ENCODE data around the gene NTN1. TPM values are rescaled to one million over a fixed set of nuclear protein-coding genes. Genes with fewer than 3 reads are reported as not detected.

The NTN1 gene
- polyA plus RNA-seq, 3 donors, result 0.03 to 0.04 TPM; not detected in 1

GRCh38 chr17:9228408-9229159 lies 207.3 kb downstream of the NTN1 start:
- Mint-ChIP-seq H3K4me1 (no peaks in the 10 kb centered on the region), H3K4me3 (no peak overlapping the region), H3K27ac (no peak overlapping the region), H3K9me3 (no peaks in the 10 kb centered on the region), H3K36me3 (no peaks in the 10 kb centered on the region), H3K27me3 (ENCODE audit: low read depth in 3 of 3) (peaks cover 13 to 19% (median 19%) of the 10 kb centered on the region in 3 donors)
- no peak overlapping the region for H2AFZ ChIP-seq (ENCODE audit: insufficient read depth, low read depth, low read length, poor library complexity, severe bottlenecking)
- 84% methylated on average over 15 of the region's 16 CpGs for WGBS (ENCODE audit: insufficient coverage)
- H3K9ac ChIP-seq (ENCODE audit: insufficient read depth, low read length, poor library complexity, severe bottlenecking), result no peak overlapping the region
- intact Hi-C loops (cut with micrococcal nuclease), result no loop called here
- no peak overlapping the region for H3K4me2 ChIP-seq (replicated peaks; ENCODE audit: extremely low read depth, low read length, poor library complexity, severe bottlenecking)
- no peaks in the 10 kb centered on the region for H4K20me1 ChIP-seq (ENCODE audit: insufficient read depth, low read length)
- peaks cover 4 to 16% of the 10 kb centered on the region in 2 donors for H3K27me3 ChIP-seq (ENCODE audit: control insufficient read depth in 2 of 2, insufficient read depth in 2 of 2, low read length in 2 of 2)
- TF ChIP-seq CTCF (IDR thresholded peaks at IDR 0.05), result no peak
- H3K36me3 ChIP-seq (replicated peaks in 1 of 2; ENCODE audit: control insufficient read depth in 1 of 2, insufficient read depth in 2 of 2, low read length in 2 of 2), result no peaks in the 10 kb centered on the region
- no peak overlapping the region for H3K4me3 ChIP-seq (replicated peaks in 1 of 3; ENCODE audit: low read depth in 2 of 3, low read length in 3 of 3)
- H3K79me2 ChIP-seq (ENCODE audit: insufficient read depth, low read length), result no peaks in the 10 kb centered on the region
- H3K9me3 ChIP-seq (replicated peaks in 1 of 2; ENCODE audit: control insufficient read depth in 1 of 2, insufficient read depth in 1 of 2, low read length in 2 of 2), result no peaks in the 10 kb centered on the region
- DNase-seq, result no peak
- H3K27ac ChIP-seq (ENCODE audit: low read depth in 1 of 2, low read length in 2 of 2), result no peak overlapping the region
- H3K4me1 ChIP-seq (ENCODE audit: control insufficient read depth in 1 of 2, insufficient read depth in 2 of 2, low read length in 2 of 2), result no peaks in the 10 kb centered on the region

- H3K4me2 ChIP-seq (replicated peaks; ENCODE audit: extremely low read depth, low read length, poor library complexity, severe bottlenecking), result no peak overlapping the region
- H3K27me3 Mint-ChIP-seq (ENCODE audit: low read depth in 3 of 3), result peaks cover 19 to 26% (median 26%) of the 10 kb centered on the region in 3 donors
- no peaks in the 10 kb centered on the region for H3K36me3 Mint-ChIP-seq
- peaks cover 4 to 22% of the 10 kb centered on the region in 2 donors for H3K27me3 ChIP-seq (ENCODE audit: control insufficient read depth in 2 of 2, insufficient read depth in 2 of 2, low read length in 2 of 2)
- peak overlapping the region in 1 of 7 donors; percentile 27 for H3K27ac Mint-ChIP-seq
- H4K20me1 ChIP-seq (ENCODE audit: insufficient read depth, low read length), result no peaks in the 10 kb centered on the region
- no peak for DNase-seq
- H3K4me3 Mint-ChIP-seq, result no peak overlapping the region
- intact Hi-C loops (cut with micrococcal nuclease), result no loop called here
- no peak overlapping the region for H3K9ac ChIP-seq (ENCODE audit: insufficient read depth, low read length, poor library complexity, severe bottlenecking)
- no peaks in the 10 kb centered on the region for H3K4me1 Mint-ChIP-seq
- H3K9me3 ChIP-seq (replicated peaks in 1 of 2; ENCODE audit: control insufficient read depth in 1 of 2, insufficient read depth in 1 of 2, low read length in 2 of 2), result no peaks in the 10 kb centered on the region
- H3K79me2 ChIP-seq (ENCODE audit: insufficient read depth, low read length), result no peaks in the 10 kb centered on the region
- no peak overlapping the region for H2AFZ ChIP-seq (ENCODE audit: insufficient read depth, low read depth, low read length, poor library complexity, severe bottlenecking)
- H3K4me1 ChIP-seq (ENCODE audit: control insufficient read depth in 1 of 2, insufficient read depth in 2 of 2, low read length in 2 of 2), result no peaks in the 10 kb centered on the region
- no peak overlapping the region for H3K4me3 ChIP-seq (replicated peaks in 1 of 3; ENCODE audit: low read depth in 2 of 3, low read length in 3 of 3)
- H3K36me3 ChIP-seq (replicated peaks in 1 of 2; ENCODE audit: control insufficient read depth in 1 of 2, insufficient read depth in 2 of 2, low read length in 2 of 2), result no peaks in the 10 kb centered on the region
- H3K27ac ChIP-seq (ENCODE audit: low read depth in 1 of 2, low read length in 2 of 2), result no peak overlapping the region
- peaks cover 0 to 3% (median 0%) of the 10 kb centered on the region in 7 donors for H3K9me3 Mint-ChIP-seq
- TF ChIP-seq CTCF (IDR thresholded peaks at IDR 0.05), result no peak
- 82% methylated on average over 17 of the region's 20 CpGs for WGBS (ENCODE audit: insufficient coverage)
Observed at GRCh38 chr17:9229160-9229825, 208.0 kb downstream of the NTN1 start.
